Sigmoid colon (tissue), 4 donors: ENCODE measurements around the gene IGSF21.

ENCODE experiments used
- EP300 ChIP-seq, 4 donors: sonication (generic); formaldehyde crosslinking; IDR thresholded peaks; one replicate each; pipeline ENCODE4 v1.6.1; 2017; ENCODE audit warnings: antibody characterized with exemption in 4 of 4
- POLR2A ChIP-seq, 2 donors: fragments of 450-650 bp; IDR thresholded peaks; one replicate each; pipeline ENCODE4 v1.6.1; 2016; ENCODE audit warnings: antibody characterized with exemption in 2 of 2, mild to moderate bottlenecking in 2 of 2, moderate library complexity in 2 of 2
- POLR2AphosphoS5 ChIP-seq, 4 donors: sonication (generic); formaldehyde crosslinking; IDR thresholded peaks; one replicate each; pipeline ENCODE4 v1.6.1; 2017; ENCODE audit warnings: antibody characterized with exemption in 4 of 4
- TF ChIP-seq, protein P1 (sequence below), 4 experiments: fragments of 450-650 bp in 3 of 4; fragments of 200-600 bp in 1 of 4; IDR thresholded peaks; one replicate each; pipeline ENCODE4 v1.5.1; 2016 to 2019; ENCODE audit warnings: antibody characterized with exemption in 4 of 4, mild to moderate bottlenecking in 3 of 4, moderate library complexity in 2 of 4

DNA sequence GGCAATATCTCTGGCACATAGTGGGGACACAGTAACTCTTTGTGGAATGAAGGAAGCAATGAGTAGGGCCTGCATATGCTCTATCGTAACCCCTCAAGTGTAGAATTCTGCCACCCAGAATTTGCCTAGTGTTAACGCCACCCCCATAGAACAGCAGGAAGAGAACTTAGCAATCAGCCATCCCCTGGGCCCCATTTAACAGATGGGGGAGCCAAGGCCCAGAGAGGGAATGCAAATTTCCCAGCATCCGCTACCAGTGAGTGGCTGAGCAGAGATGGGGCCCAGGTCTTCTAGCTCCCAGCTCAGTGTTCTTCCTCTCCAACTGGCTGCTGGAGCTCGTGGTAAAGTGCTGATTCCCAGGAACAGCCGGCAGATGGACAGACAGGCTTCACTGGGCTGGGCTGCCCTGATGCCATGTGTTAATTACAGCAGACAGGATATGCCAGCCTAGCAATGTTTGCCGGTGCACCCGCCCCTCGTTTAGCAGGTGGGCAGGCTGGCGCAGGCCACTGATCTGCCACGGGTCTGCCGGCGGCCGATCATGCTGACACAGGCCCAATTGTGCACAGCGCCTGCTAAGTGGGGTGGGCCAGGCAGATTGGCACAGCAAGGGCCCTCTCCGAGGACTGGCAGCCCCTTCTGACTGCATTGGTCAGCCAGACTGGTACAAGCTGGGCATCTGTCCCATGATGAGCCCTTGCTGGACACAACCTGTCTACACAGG is 171.9 kb downstream of the IGSF21 start:
- TF ChIP-seq, protein P1, sequence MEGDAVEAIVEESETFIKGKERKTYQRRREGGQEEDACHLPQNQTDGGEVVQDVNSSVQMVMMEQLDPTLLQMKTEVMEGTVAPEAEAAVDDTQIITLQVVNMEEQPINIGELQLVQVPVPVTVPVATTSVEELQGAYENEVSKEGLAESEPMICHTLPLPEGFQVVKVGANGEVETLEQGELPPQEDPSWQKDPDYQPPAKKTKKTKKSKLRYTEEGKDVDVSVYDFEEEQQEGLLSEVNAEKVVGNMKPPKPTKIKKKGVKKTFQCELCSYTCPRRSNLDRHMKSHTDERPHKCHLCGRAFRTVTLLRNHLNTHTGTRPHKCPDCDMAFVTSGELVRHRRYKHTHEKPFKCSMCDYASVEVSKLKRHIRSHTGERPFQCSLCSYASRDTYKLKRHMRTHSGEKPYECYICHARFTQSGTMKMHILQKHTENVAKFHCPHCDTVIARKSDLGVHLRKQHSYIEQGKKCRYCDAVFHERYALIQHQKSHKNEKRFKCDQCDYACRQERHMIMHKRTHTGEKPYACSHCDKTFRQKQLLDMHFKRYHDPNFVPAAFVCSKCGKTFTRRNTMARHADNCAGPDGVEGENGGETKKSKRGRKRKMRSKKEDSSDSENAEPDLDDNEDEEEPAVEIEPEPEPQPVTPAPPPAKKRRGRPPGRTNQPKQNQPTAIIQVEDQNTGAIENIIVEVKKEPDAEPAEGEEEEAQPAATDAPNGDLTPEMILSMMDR (IDR thresholded peaks at IDR 0.05), result no peak
- TF ChIP-seq POLR2AphosphoS5 (IDR thresholded peaks at IDR 0.05) (no peak), POLR2A (IDR thresholded peaks at IDR 0.05) (no peak), EP300 (IDR thresholded peaks at IDR 0.05) (no peak)
